Activated naive CD4-positive, alpha-beta T cell treated with anti-CD3 and anti-CD28 coated beads for 36 hours (primary cell): Measurements from ENCODE around the gene ABHD11. TPM values are rescaled to one million over a fixed set of nuclear protein-coding genes. Genes with fewer than 3 reads are reported as not detected.
"Not testable (repeated sequence)": the region's sequence is repeated elsewhere in the genome, so short reads cannot be mapped to it uniquely, and the experiment has no call there.

Experiments
- CTCF ChIA-PET: fragments of 350-600 bp; sonication (Branson Sonifier 250); formaldehyde crosslinking; loops from one replicate; lab custom pipeline; 2021; ENCODE audit warnings: antibody characterized with exemption; lab: Charles Lee
- DNase-seq: peaks from one replicate; pipeline ENCODE4 v3.0.0-alpha.2; 2020
- H3K27ac Mint-ChIP-seq: one replicate; pipeline ENCODE4 v1.8.0; 2021; ENCODE audit warnings: mild to moderate bottlenecking, mixed read lengths
- H3K27me3 Mint-ChIP-seq: one replicate; pipeline ENCODE4 v1.8.0; 2021; ENCODE audit warnings: low read depth, mixed read lengths
- H3K36me3 Mint-ChIP-seq: one replicate; pipeline ENCODE4 v1.8.0; 2021; ENCODE audit warnings: low read depth, mixed read lengths
- H3K4me1 Mint-ChIP-seq: one replicate; pipeline ENCODE4 v1.8.0; 2021; ENCODE audit warnings: low read depth, mixed read lengths
- H3K4me3 Mint-ChIP-seq: one replicate; pipeline ENCODE4 v1.8.0; 2021; ENCODE audit warnings: mild to moderate bottlenecking, moderate library complexity, mixed read lengths
- H3K9me3 Mint-ChIP-seq: one replicate; pipeline ENCODE4 v1.8.0; 2021; ENCODE audit warnings: mixed read lengths
- intact Hi-C: fragments of 100-400 bp; cut with micrococcal nuclease; formaldehyde crosslinking; loops from one replicate; pipeline ENCODE4 v1.15.1; 2023
- total RNA-seq, 2 experiments: library from RNA; stranded (reverse); gene quantifications; one replicate each; pipeline ENCODE4 v1.2.3, GENCODE V29; 2021

The ABHD11 gene
- total RNA-seq: 10 to 100 TPM in 1 of 2 experiments, 1 to 10 TPM in 1; 9.4 to 11.3 TPM

- intact Hi-C loops: loop anchor here (1.0 to 5.0 kb wide), 11 partner anchors 19 to 346 kb away; partner anchors contain the start of genes BAZ1B, BCL7B, BUD23 and DNAJC30
- peak within 1 kb of the TSS; percentile 97 for H3K4me3 Mint-ChIP-seq
- CTCF ChIA-PET: interaction anchor here (0.6 to 1.7 kb wide), 10 partner anchors 9 to 248 kb away, joined by 3 to 6 read pairs (median 4); partner anchors contain the start of gene TBL2
- H3K4me1 Mint-ChIP-seq: peaks cover 14% of the 10 kb centered on the region
- peak within 1 kb of the TSS; percentile 90 for H3K27ac Mint-ChIP-seq
- H3K9me3 Mint-ChIP-seq: no peaks in the 10 kb centered on the region
- H3K36me3 Mint-ChIP-seq: peaks cover 5% of the 10 kb centered on the region
- no peaks in the 10 kb centered on the region for H3K27me3 Mint-ChIP-seq
- peak; percentile 98 for DNase-seq
Observed at GRCh38 chr7:73738612-73739386, at the start of gene ABHD11. TSS of gene ABHD11 (minus strand) at chr7:73738802. CDS start at chr7:73738770, 32 bp downstream.

GRCh38 chr7:73787786-73788048 is 49.1 kb upstream of the ABHD11 start:
- H3K27me3 Mint-ChIP-seq, H3K4me3 Mint-ChIP-seq, H3K27ac Mint-ChIP-seq, H3K36me3 Mint-ChIP-seq, CTCF ChIA-PET, H3K9me3 Mint-ChIP-seq, H3K4me1 Mint-ChIP-seq, intact Hi-C loops, DNase-seq: not testable (repeated sequence)

DNA sequence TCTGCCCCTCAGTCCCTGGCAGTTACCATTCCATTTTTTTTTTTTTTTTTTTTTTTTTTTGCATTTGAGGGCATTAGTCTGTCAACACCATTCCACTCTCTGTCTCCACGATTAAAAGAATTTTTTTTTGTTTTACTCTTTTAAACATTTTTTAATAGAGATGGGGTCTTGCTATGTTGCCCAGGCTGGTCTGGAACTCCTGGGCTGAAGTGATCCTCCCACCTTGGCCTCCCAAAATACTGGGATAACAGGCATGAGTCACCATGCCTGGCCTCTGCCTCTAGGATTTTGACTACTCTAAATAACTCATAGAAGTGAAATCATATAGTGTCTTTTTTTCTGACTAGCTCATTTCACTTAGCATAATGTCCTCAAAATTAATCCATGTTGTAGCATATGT is 48.0 kb upstream of the ABHD11 start:
- intact Hi-C loops: no loop called here
- no peaks in the 10 kb centered on the region for H3K9me3 Mint-ChIP-seq
- H3K36me3 Mint-ChIP-seq: no peaks in the 10 kb centered on the region
- CTCF ChIA-PET: no interaction called here
- H3K27ac Mint-ChIP-seq: no peak overlapping the region
- no peaks in the 10 kb centered on the region for H3K4me1 Mint-ChIP-seq
- no peak overlapping the region for H3K4me3 Mint-ChIP-seq
- H3K27me3 Mint-ChIP-seq: no peaks in the 10 kb centered on the region
- DNase-seq: no peak

- H3K4me1 Mint-ChIP-seq: no peaks in the 10 kb centered on the region
- peaks cover 4% of the 10 kb centered on the region for H3K27me3 Mint-ChIP-seq
- H3K9me3 Mint-ChIP-seq: peaks cover 2% of the 10 kb centered on the region
- no peak overlapping the region for H3K4me3 Mint-ChIP-seq
- no peaks in the 10 kb centered on the region for H3K36me3 Mint-ChIP-seq
- no peak for DNase-seq
- intact Hi-C loops: no loop called here
- no peak overlapping the region for H3K27ac Mint-ChIP-seq
- CTCF ChIA-PET: no interaction called here
Observed at GRCh38 chr7:73779517-73779916, 40.9 kb upstream of the ABHD11 start.

- H3K27ac Mint-ChIP-seq: no peak overlapping the region
- no peaks in the 10 kb centered on the region for H3K36me3 Mint-ChIP-seq
Observed at GRCh38 chr7:73778801-73779389, 40.3 kb upstream of the ABHD11 start.

DNA sequence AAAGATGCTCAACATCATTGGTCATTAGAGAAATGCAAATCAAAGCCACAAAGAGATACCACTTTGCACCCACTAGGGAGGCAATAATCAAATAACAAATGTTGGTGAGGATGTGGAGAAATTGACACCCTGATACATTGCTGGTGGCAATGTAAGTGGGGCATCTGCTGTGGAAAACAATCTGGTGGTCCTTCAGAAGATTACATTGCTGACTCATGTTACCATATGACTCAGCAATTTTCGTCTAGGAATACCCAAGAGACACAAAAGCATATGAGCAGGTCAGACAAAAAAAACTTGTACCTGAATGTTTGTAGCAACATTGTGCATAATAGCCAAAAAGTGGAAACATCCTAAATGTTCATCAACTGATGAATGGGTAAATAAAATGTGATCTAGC is 36.3 kb upstream of the ABHD11 start:
- no peak for DNase-seq
- Mint-ChIP-seq H3K27me3 (peaks cover 23% of the 10 kb centered on the region), H3K9me3 (no peaks in the 10 kb centered on the region), H3K36me3 (no peaks in the 10 kb centered on the region), H3K4me1 (peaks cover 5% of the 10 kb centered on the region), H3K4me3 (no peak overlapping the region), H3K27ac (no peak overlapping the region)
- intact Hi-C loops: no loop called here
- CTCF ChIA-PET: interaction anchor here (0.6 kb wide), 2 partner anchors 51 to 82 kb away, joined by 3 read pairs; no protein-coding TSS in a partner anchor

More at GRCh38 chr7:73778801-73779389, 40.3 kb upstream of the ABHD11 start:
- Mint-ChIP-seq H3K4me3 (no peak overlapping the region), H3K4me1 (no peaks in the 10 kb centered on the region), H3K9me3 (peaks cover 2% of the 10 kb centered on the region), H3K27me3 (peaks cover 4% of the 10 kb centered on the region)
- DNase-seq: no peak
- intact Hi-C loops: no loop called here
- CTCF ChIA-PET: no interaction called here

DNA sequence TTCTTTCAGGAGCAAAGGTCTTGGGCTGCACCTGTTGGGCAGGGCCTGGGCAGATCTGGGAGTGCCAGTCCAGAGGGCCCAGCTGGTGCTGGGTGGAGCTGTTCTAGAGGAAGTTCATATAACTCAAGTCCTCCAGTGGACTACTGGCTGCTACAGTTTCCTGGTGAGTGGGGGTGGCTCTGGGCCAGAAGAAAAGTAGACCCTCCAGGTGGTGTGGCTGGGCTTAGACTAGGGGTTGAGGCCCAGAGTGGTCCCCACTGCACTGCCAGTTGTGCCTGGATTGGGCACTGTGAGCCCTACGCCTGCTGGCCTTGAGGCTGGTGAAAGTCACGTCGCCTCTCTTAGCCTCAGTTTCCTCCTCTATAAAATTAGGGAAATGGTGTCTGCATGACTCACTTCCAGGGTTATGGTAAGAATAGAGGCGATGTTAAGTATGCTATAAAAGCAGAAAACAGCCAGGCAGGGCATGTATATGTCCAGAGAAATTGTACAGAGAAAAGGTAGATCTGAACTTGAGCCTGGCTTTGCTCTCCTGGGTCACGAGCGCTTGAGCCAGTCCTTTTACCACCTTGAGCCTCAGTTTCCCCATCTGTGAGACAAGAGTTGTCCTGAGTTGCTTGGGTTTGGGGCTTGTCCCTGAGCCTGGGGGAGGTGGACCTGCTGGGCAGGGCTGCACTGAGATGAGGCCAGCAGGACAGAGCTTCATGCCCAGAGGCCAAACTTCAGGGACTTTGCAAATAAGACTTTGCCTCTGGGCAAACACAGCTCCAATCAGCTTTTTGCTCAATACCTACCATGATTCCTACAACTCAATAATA is 35.3 kb upstream of the ABHD11 start:
- H3K27ac Mint-ChIP-seq: no peak overlapping the region
- peaks cover 24% of the 10 kb centered on the region for H3K27me3 Mint-ChIP-seq
- DNase-seq: no peak
- H3K4me1 Mint-ChIP-seq: peaks cover 5% of the 10 kb centered on the region
- intact Hi-C loops: no loop called here
- no peaks in the 10 kb centered on the region for H3K36me3 Mint-ChIP-seq
- CTCF ChIA-PET: interaction anchor here (0.6 kb wide), 2 partner anchors 50 to 106 kb away, joined by 3 to 4 read pairs; no protein-coding TSS in a partner anchor
- no peak overlapping the region for H3K4me3 Mint-ChIP-seq
- no peaks in the 10 kb centered on the region for H3K9me3 Mint-ChIP-seq

- CTCF ChIA-PET: interaction anchor here (0.6 kb wide), 1 partner anchor 51 kb away, joined by 7 read pairs; no protein-coding TSS in a partner anchor
- no peaks in the 10 kb centered on the region for H3K9me3 Mint-ChIP-seq
- no peak overlapping the region for H3K27ac Mint-ChIP-seq
- H3K4me3 Mint-ChIP-seq: no peak overlapping the region
- peaks cover 39% of the 10 kb centered on the region for H3K27me3 Mint-ChIP-seq
- DNase-seq: no peak
- intact Hi-C loops: no loop called here
- H3K36me3 Mint-ChIP-seq: no peaks in the 10 kb centered on the region
- peaks cover 5% of the 10 kb centered on the region for H3K4me1 Mint-ChIP-seq
Observed at GRCh38 chr7:73770860-73771670, 32.5 kb upstream of the ABHD11 start.

DNA sequence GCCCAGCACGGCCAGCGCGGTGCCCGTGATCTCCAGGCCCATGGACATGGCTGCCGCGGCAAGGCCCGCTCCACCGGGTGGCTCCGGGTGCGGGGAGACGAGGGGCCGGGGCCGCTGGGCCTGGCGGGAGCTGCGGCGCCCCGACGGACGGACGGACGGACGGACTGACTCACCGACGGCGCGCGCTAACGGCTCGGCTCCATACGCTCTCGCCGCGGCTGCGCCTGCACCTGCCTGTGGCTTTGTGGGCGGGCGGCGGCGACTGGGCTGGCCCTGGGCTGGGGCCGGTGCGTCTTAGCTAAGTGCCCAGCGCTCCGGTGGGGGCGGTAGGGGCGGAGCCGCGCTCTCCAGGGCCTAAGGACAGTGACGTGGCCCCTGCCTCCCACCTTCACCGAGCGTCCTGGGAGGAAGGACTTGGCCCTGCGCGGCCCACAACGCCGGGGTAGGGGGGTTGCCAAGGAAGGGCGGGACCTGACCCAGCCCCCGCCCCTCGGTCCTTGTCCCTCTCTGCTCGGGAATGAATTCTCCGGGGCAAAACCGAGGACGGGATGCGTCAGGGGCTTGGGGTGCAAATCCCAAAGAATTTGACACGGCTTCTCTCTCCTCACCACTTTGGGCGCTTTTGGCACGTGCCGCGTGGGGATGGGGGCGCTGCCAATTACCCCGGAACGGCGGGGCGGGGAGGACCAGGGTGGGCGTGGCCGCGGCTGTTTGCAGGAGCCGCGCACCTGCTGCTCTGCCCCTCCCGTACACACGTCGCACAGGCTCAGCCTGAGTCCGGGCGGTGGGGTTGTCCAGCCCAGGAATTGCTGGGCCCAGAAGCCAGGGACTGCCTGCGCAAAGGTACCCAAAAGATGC is 31.6 kb upstream of the ABHD11 start, which contains the start of gene CLDN3:
CLDN3 (minus strand) TSS at position 269 of the 858 bp plus-strand sequence; CDS start at position 48, 221 bp downstream.
- peaks cover 5% of the 10 kb centered on the region for H3K4me1 Mint-ChIP-seq
- DNase-seq: no peak
- H3K36me3 Mint-ChIP-seq: no peaks in the 10 kb centered on the region
- peaks cover 39% of the 10 kb centered on the region for H3K27me3 Mint-ChIP-seq
- H3K27ac Mint-ChIP-seq: no peak within 1 kb of the TSS
- H3K9me3 Mint-ChIP-seq: no peaks in the 10 kb centered on the region
- intact Hi-C loops: no loop called here
- CTCF ChIA-PET: interaction anchor here (0.6 kb wide), 1 partner anchor 52 kb away, joined by 7 read pairs; no protein-coding TSS in a partner anchor
- H3K4me3 Mint-ChIP-seq: no peak within 1 kb of the TSS

- H3K27me3 Mint-ChIP-seq: peaks cover 36% of the 10 kb centered on the region
- H3K27ac Mint-ChIP-seq: no peak overlapping the region
- no peak for DNase-seq
- H3K4me1 Mint-ChIP-seq: peaks cover 5% of the 10 kb centered on the region
- CTCF ChIA-PET: no interaction called here
- no peaks in the 10 kb centered on the region for H3K36me3 Mint-ChIP-seq
- intact Hi-C loops: no loop called here
- no peaks in the 10 kb centered on the region for H3K9me3 Mint-ChIP-seq
- no peak overlapping the region for H3K4me3 Mint-ChIP-seq
Observed at GRCh38 chr7:73769481-73770001, 30.9 kb upstream of the ABHD11 start.
